Endothelial cell of umbilical vein (primary cell): ENCODE data around the gene TUFT1. TPM values are rescaled to one million over a fixed set of nuclear protein-coding genes. Genes with fewer than 3 reads are reported as not detected.

Source experiments
- BruUV-seq: library from RNA; stranded (reverse); fragments of 400-500 nt; replicated peaks from 2 replicates; lab custom pipeline; 2021; lab: Mats Ljungman, UMichigan
- CTCF ChIA-PET: fragments of 300-600, 350-600 bp; sonication (Branson Sonifier 250); formaldehyde crosslinking; loops from one replicate; lab custom pipeline; 2021; ENCODE audit warnings: antibody characterized with exemption, inconsistent platforms; lab: Charles Lee
- POLR2A ChIA-PET: fragments of 300-600, 350-600 bp; sonication (Branson Sonifier 250); formaldehyde crosslinking; loops from one replicate; lab custom pipeline; 2021; ENCODE audit warnings: antibody characterized with exemption, inconsistent platforms; lab: Charles Lee
- DNase-seq: peaks from one replicate; pipeline ENCODE4 v3.0.0-alpha.2; 2011; ENCODE audit warnings: low read depth, low spot score
- FAIRE-seq: peaks from 2 replicates; lab custom pipeline; 2011; peaks lifted over from hg19 to GRCh38; lab: Jason Lieb, UNC
- H2AFZ ChIP-seq: 2 replicates; pipeline ENCODE4 v1.6.0; 2012; ENCODE audit warnings: low read depth, low read length, control low read depth, inconsistent platforms
- H3K27ac ChIP-seq: 2 replicates; pipeline ENCODE4 v1.5.1; 2011; ENCODE audit warnings: low read depth, mild to moderate bottlenecking, control low read depth, low read length, moderate library complexity; ENCODE audit not compliant: insufficient read depth
- H3K27me3 ChIP-seq, 2 experiments: 2 replicates each; pipeline versions ENCODE4 v1.6.0 to v1.6.1; 2011; ENCODE audit warnings: low read length in 2 of 2, mixed read lengths in 1 of 2; ENCODE audit not compliant: control insufficient read depth in 2 of 2, insufficient read depth in 2 of 2
- H3K36me3 ChIP-seq, 2 experiments: 2 replicates in 1 of 2; 3 replicates in 1 of 2; pipeline ENCODE4 v1.5.1; 2011; ENCODE audit warnings: low read length in 2 of 2, mild to moderate bottlenecking in 1 of 2, moderate library complexity in 1 of 2; ENCODE audit not compliant: control insufficient read depth in 2 of 2, insufficient read depth in 2 of 2; ENCODE audit errors: extremely low read depth in 1 of 2
- H3K4me1 ChIP-seq: 3 replicates; pipeline ENCODE4 v1.5.1; 2011; ENCODE audit warnings: mild to moderate bottlenecking, low read length; ENCODE audit not compliant: control insufficient read depth, insufficient read depth; ENCODE audit errors: extremely low read depth
- H3K4me2 ChIP-seq: 2 replicates; pipeline ENCODE4 v1.6.1; 2011; ENCODE audit warnings: low read length, control low read depth, mixed read lengths; ENCODE audit not compliant: insufficient read depth
- H3K4me3 ChIP-seq, 3 experiments: fragments of 200-600 bp in 1 of 3; sonication (generic), shearing (Covaris generic) in 1 of 3; replicated peaks in 1 of 3; 2 replicates each; pipeline ENCODE4 v1.5.1; 2011 to 2016; ENCODE audit warnings: control low read depth in 3 of 3, low read length in 3 of 3, mild to moderate bottlenecking in 2 of 3, inconsistent platforms in 1 of 3, low read depth in 1 of 3, moderate library complexity in 1 of 3; ENCODE audit not compliant: insufficient read depth in 1 of 3
- H3K79me2 ChIP-seq: 2 replicates; pipeline ENCODE4 v1.6.0; 2012; ENCODE audit warnings: low read length, inconsistent platforms; ENCODE audit not compliant: control insufficient read depth, insufficient read depth
- H3K9ac ChIP-seq: replicated peaks from 2 replicates; pipeline ENCODE3; 2011; ENCODE audit warnings: low read length, control low read depth; ENCODE audit not compliant: insufficient read depth; ENCODE audit errors: extremely low read depth
- H3K9me1 ChIP-seq: replicated peaks from 3 replicates; pipeline ENCODE4 v1.6.0; 2011; ENCODE audit warnings: mild to moderate bottlenecking, low read length; ENCODE audit not compliant: control insufficient read depth, insufficient read depth; ENCODE audit errors: extremely low read depth
- H3K9me3 ChIP-seq: replicated peaks from 2 replicates; pipeline ENCODE4 v1.5.1; 2012; ENCODE audit warnings: low read length, inconsistent platforms; ENCODE audit not compliant: control insufficient read depth, insufficient read depth
- H4K20me1 ChIP-seq: replicated peaks from 2 replicates; pipeline ENCODE3; 2011; ENCODE audit warnings: mild to moderate bottlenecking, low read length; ENCODE audit not compliant: control insufficient read depth, insufficient read depth; ENCODE audit errors: extremely low read depth
- EZH2 ChIP-seq: IDR thresholded peaks from 2 replicates; pipeline ENCODE4 v1.6.1; 2012; ENCODE audit warnings: borderline replicate concordance, low read depth, mild to moderate bottlenecking, moderate library complexity, low read length, inconsistent platforms; ENCODE audit not compliant: severe bottlenecking
- FOS ChIP-seq: IDR thresholded peaks from 2 replicates; pipeline ENCODE4 v1.6.1; 2011; ENCODE audit warnings: mild to moderate bottlenecking, low read length, moderate library complexity, borderline replicate concordance; ENCODE audit not compliant: insufficient read depth
- GATA2 ChIP-seq: IDR thresholded peaks from 2 replicates; pipeline ENCODE4 v1.7.0; 2011; ENCODE audit warnings: low read depth, mild to moderate bottlenecking, moderate library complexity, mixed read lengths, low read length; ENCODE audit not compliant: insufficient read length, insufficient read depth
- JUN ChIP-seq: IDR thresholded peaks from 2 replicates; pipeline ENCODE4 v1.6.1; 2011; ENCODE audit warnings: borderline replicate concordance, low read depth; ENCODE audit not compliant: insufficient read length, insufficient read depth
- MYC ChIP-seq: IDR thresholded peaks from one replicate; pipeline ENCODE4 v1.6.1; 2011; ENCODE audit warnings: mild to moderate bottlenecking, low read depth, low read length
- POLR2A ChIP-seq: IDR thresholded peaks from 2 replicates; pipeline ENCODE4 v1.6.1; 2012; ENCODE audit warnings: low read depth, mild to moderate bottlenecking, control low read depth, low read length
- POLR2AphosphoS5 ChIP-seq: IDR thresholded peaks from 2 replicates; pipeline ENCODE4 v1.6.1; 2012; ENCODE audit warnings: low read depth, mild to moderate bottlenecking, control low read depth, low read length, moderate library complexity; ENCODE audit not compliant: insufficient read depth
- dilution Hi-C: fragments of 300-500 bp; cut with MboI; formaldehyde crosslinking; loops from one replicate; pipeline ENCODE4 v1.15.0; 2019; ENCODE audit warnings: low sequenced_read_pairs; ENCODE audit not compliant: extremely low pct_ligation_motif_present
- intact Hi-C: fragments of 100-400 bp; cut with micrococcal nuclease; formaldehyde crosslinking; loops from one replicate; pipeline ENCODE4 v1.10.0; 2022
- polyA plus RNA-seq, 4 experiments: library from polyadenylated mRNA; depleted of rRNA in 3 of 4; stranded (reverse) in 3 of 4; unstranded in 1 of 4; fragments of >200 nt; gene quantifications; 2 replicates each; pipeline versions ENCODE4 v1.2.1 to v1.2.3, GENCODE V29; 2011 to 2012; ENCODE audit warnings: missing spikeins in 1 of 4
- total RNA-seq: library from RNA; stranded (reverse); gene quantifications from 2 replicates; pipeline ENCODE4 v1.2.3, GENCODE V29; 2021

TUFT1 gene
- total and polyA plus RNA-seq, 2 donors (not counting 3 experiments of a cell fraction or from before 2014, with no cell fraction given): 4.3 to 5.1 TPM

GRCh38 chr1:151539321-151540020 lies 638 bp upstream of the TUFT1 start:
- TF ChIP-seq POLR2A (no peak), EZH2 (no peak), GATA2 (no peak), JUN (no peak), POLR2AphosphoS5 (no peak), FOS (no peak), MYC (no peak)
- H3K4me1 ChIP-seq: peaks cover 11% of the 10 kb centered on the region
- no peak overlapping the region for H3K9ac ChIP-seq
- no peaks in the 10 kb centered on the region for H3K36me3 ChIP-seq
- H3K27ac ChIP-seq: no peak overlapping the region
- POLR2A ChIA-PET: interaction anchor here (1.0 kb wide), 1 partner anchor 96 kb away, joined by 3 read pairs; no protein-coding TSS in a partner anchor
- FAIRE-seq: no peak
- intact Hi-C loops (loop anchor here (2.0 to 10.0 kb wide), 5 partner anchors 53 to 475 kb away; partner anchors contain the start of genes POGZ and SNX27), dilution Hi-C loops (no loop called here)
- H4K20me1 ChIP-seq: no peaks in the 10 kb centered on the region
- H3K4me2 ChIP-seq: peak overlapping the region; percentile 93
- H3K79me2 ChIP-seq: no peaks in the 10 kb centered on the region
- DNase-seq: peak; percentile 62
- CTCF ChIA-PET: interaction anchor here (0.7 to 1.8 kb wide), 3 partner anchors 14 to 154 kb away, joined by 3 to 6 read pairs (median 4); no protein-coding TSS in a partner anchor
- peak overlapping the region in 1 of 3 experiments; percentile 76 for H3K4me3 ChIP-seq
- peak overlapping the region; percentile 95 for H2AFZ ChIP-seq
- H3K9me1 ChIP-seq: no peaks in the 10 kb centered on the region
- no peaks in the 10 kb centered on the region for H3K9me3 ChIP-seq
- BruUV-seq: no TSS peak
- H3K27me3 ChIP-seq: no peaks in the 10 kb centered on the region
